WTC11 (cell line): ENCODE measurements around the gene CYSTM1. TPM values are rescaled to one million over a fixed set of nuclear protein-coding genes. Genes with fewer than 3 reads are reported as not detected.

Source experiments
- ATAC-seq: fragments of 200-7000 bp; cut with Tn5 transposase; 2 replicates; pipeline ENCODE4 v1.10.0; 2021; ENCODE audit warnings: mild to moderate bottlenecking, moderate library complexity
- CTCF ChIA-PET: fragments of 300-600 bp; sonication (Branson Sonifier 250); formaldehyde crosslinking; loops from one replicate; lab custom pipeline; 2021; ENCODE audit warnings: antibody characterized with exemption; lab: Charles Lee
- POLR2A ChIA-PET: fragments of 350-600 bp; sonication (Branson Sonifier 250); formaldehyde crosslinking; loops from one replicate; lab custom pipeline; 2021; ENCODE audit warnings: antibody characterized with exemption; lab: Charles Lee
- DNase-seq: peaks from one replicate; pipeline ENCODE4 v3.0.0; 2021; ENCODE audit warnings: low spot score
- H3K27ac Mint-ChIP-seq: 2 replicates; pipeline ENCODE4 v1.8.0; 2021; ENCODE audit warnings: mixed read lengths
- H3K27me3 Mint-ChIP-seq: 2 replicates; pipeline ENCODE4 v1.8.0; 2021; ENCODE audit warnings: low read depth, mild to moderate bottlenecking, moderate library complexity, mixed read lengths
- H3K36me3 Mint-ChIP-seq: 2 replicates; pipeline ENCODE4 v1.8.0; 2021; ENCODE audit warnings: mixed read lengths
- H3K4me1 Mint-ChIP-seq: 2 replicates; pipeline ENCODE4 v1.8.0; 2022; ENCODE audit warnings: mixed read lengths
- H3K4me3 Mint-ChIP-seq: 2 replicates; pipeline ENCODE4 v1.8.0; 2021; ENCODE audit warnings: mild to moderate bottlenecking, moderate library complexity, mixed read lengths
- H3K9me3 Mint-ChIP-seq: 2 replicates; pipeline ENCODE4 v1.8.0; 2021; ENCODE audit warnings: mixed read lengths
- ATF3 ChIP-seq: sonication (generic); formaldehyde crosslinking; conservative IDR thresholded peaks from 2 replicates; pipeline ENCODE4 v1.8.1; 2022; ENCODE audit warnings: mild to moderate bottlenecking, missing genetic modification reagents
- CREB1 ChIP-seq: sonication (generic); formaldehyde crosslinking; IDR thresholded peaks from 2 replicates; pipeline ENCODE4 v1.8.0; 2023; ENCODE audit warnings: mild to moderate bottlenecking, missing genetic modification reagents
- CTCF ChIP-seq: fragments of 200-600 bp; IDR thresholded peaks from 2 replicates; pipeline ENCODE4 v1.8.0; 2022; ENCODE audit warnings: antibody characterized with exemption
- E2F1 ChIP-seq: sonication (generic); formaldehyde crosslinking; IDR thresholded peaks from 2 replicates; pipeline ENCODE4 v1.8.0; 2022; ENCODE audit warnings: mild to moderate bottlenecking, missing genetic modification reagents
- ERG ChIP-seq: fragments of 250-450 bp; sonication (Bioruptor Pico); IDR thresholded peaks from 2 replicates; pipeline ENCODE4 v1.8.0; 2021; ENCODE audit warnings: mild to moderate bottlenecking
- FOXP1 ChIP-seq: sonication (generic); formaldehyde crosslinking; IDR thresholded peaks from 2 replicates; pipeline ENCODE4 v1.8.0; 2022; ENCODE audit warnings: missing genetic modification reagents, mild to moderate bottlenecking, moderate library complexity, borderline replicate concordance
- FOXP4 ChIP-seq: sonication (generic); formaldehyde crosslinking; IDR thresholded peaks from 2 replicates; pipeline ENCODE4 v1.8.0; 2022; ENCODE audit warnings: mild to moderate bottlenecking, missing genetic modification reagents
- GABPB1 ChIP-seq: sonication (generic); formaldehyde crosslinking; IDR thresholded peaks from 2 replicates; pipeline ENCODE4 v1.8.1; 2023; ENCODE audit warnings: mild to moderate bottlenecking, missing genetic modification reagents
- HMGXB4 ChIP-seq: sonication (generic); formaldehyde crosslinking; IDR thresholded peaks from 2 replicates; pipeline ENCODE4 v1.8.1; 2023; ENCODE audit warnings: mild to moderate bottlenecking, moderate library complexity, missing genetic modification reagents
- IRF1 ChIP-seq: sonication (generic); formaldehyde crosslinking; IDR thresholded peaks from 2 replicates; pipeline ENCODE4 v1.8.0; 2023; ENCODE audit warnings: missing genetic modification reagents
- IRF2 ChIP-seq: sonication (generic); formaldehyde crosslinking; IDR thresholded peaks from 2 replicates; pipeline ENCODE4 v1.8.0; 2022; ENCODE audit warnings: low read depth, missing genetic modification reagents, borderline replicate concordance
- NFE2L1 ChIP-seq: sonication (generic); formaldehyde crosslinking; IDR thresholded peaks from 2 replicates; pipeline ENCODE4 v1.8.1; 2023; ENCODE audit warnings: missing genetic modification reagents
- OVOL2 ChIP-seq: fragments of 250-450 bp; sonication (Bioruptor Pico); IDR thresholded peaks from 2 replicates; pipeline ENCODE4 v1.9.0; 2021; ENCODE audit warnings: mild to moderate bottlenecking, borderline replicate concordance
- PRDM15 ChIP-seq: sonication (generic); formaldehyde crosslinking; IDR thresholded peaks from 2 replicates; pipeline ENCODE4 v1.8.0; 2022; ENCODE audit warnings: missing genetic modification reagents
- TP53 ChIP-seq: sonication (generic); formaldehyde crosslinking; IDR thresholded peaks from 2 replicates; pipeline ENCODE4 v1.8.1; 2023; ENCODE audit warnings: mild to moderate bottlenecking, missing genetic modification reagents
- ZNF121 ChIP-seq: sonication (generic); formaldehyde crosslinking; IDR thresholded peaks from 2 replicates; pipeline ENCODE4 v1.8.0; 2023; ENCODE audit warnings: missing genetic modification reagents
- total RNA-seq: library from RNA; stranded (reverse); gene quantifications from 3 replicates; pipeline ENCODE4 v1.2.3, GENCODE V29; 2021

CYSTM1 gene
- total RNA-seq, 1 experiment from 2014 or later: 29.3 TPM

GRCh38 chr5:140216478-140217074 is 41.6 kb downstream of the CYSTM1 start (continued):
- TF ChIP-seq E2F1 (CRISPR knock-in tag) (no peak), FOXP4 (no peak), TP53 (CRISPR knock-in tag) (no peak), IRF1 (CRISPR knock-in tag) (no peak)

- POLR2A ChIA-PET: no interaction called here
These were observed 42.5 kb downstream of the CYSTM1 start for GRCh38 chr5:140217299-140218026.

More at GRCh38 chr5:140217299-140218026, 42.5 kb downstream of the CYSTM1 start:
- CTCF ChIA-PET: interaction anchor here (1.1 to 3.8 kb wide), 5 partner anchors 12 to 146 kb away, joined by 3 to 37 read pairs (median 4); no protein-coding TSS in a partner anchor
- Mint-ChIP-seq H3K4me3 (no peak overlapping the region), H3K27ac (no peak overlapping the region), H3K9me3 (no peaks in the 10 kb centered on the region), H3K4me1 (peaks cover 7% of the 10 kb centered on the region), H3K36me3 (no peaks in the 10 kb centered on the region), H3K27me3 (no peaks in the 10 kb centered on the region)
- TF ChIP-seq HMGXB4 (CRISPR knock-in tag): no peak
- TF ChIP-seq ERG (CRISPR knock-in tag): no peak
- no peak for TF ChIP-seq PRDM15 (CRISPR knock-in tag)
- no peak for TF ChIP-seq ATF3 (CRISPR knock-in tag)
- TF ChIP-seq IRF2 (CRISPR knock-in tag): no peak
- no peak for TF ChIP-seq GABPB1
- no peak for TF ChIP-seq FOXP1
- no peak for TF ChIP-seq NFE2L1 (CRISPR knock-in tag)
- TF ChIP-seq CTCF: no peak
- TF ChIP-seq OVOL2 (CRISPR knock-in tag): no peak
- no peak for TF ChIP-seq CREB1 (CRISPR knock-in tag)
- TF ChIP-seq ZNF121 (CRISPR knock-in tag): no peak
- ATAC-seq: no peak
- DNase-seq: no peak
